GM12891 (cell line): ENCODE data around the gene TULP4.

Source experiments
- POLR2A ChIP-seq: IDR thresholded peaks from 2 replicates; pipeline ENCODE4 v1.6.1; 2011; ENCODE audit warnings: low read depth, low read length, control low read depth
- TAF1 ChIP-seq: IDR thresholded peaks from 2 replicates; pipeline ENCODE4 v1.6.1; 2011; ENCODE audit warnings: low read depth, low read length, control low read depth

- TF ChIP-seq POLR2A = no peak
- no peak for TF ChIP-seq TAF1
These were observed 61.8 kb downstream of the TULP4 start for GRCh38 chr6:158374020-158374419.
